Fibroblast of lung (primary cell): ENCODE data around the gene VEGFC.

ENCODE experiments used
- EZH2 ChIP-seq: IDR thresholded peaks from 2 replicates; pipeline ENCODE4 v1.5.1; 2012; ENCODE audit warnings: low read length, control low read depth, mild to moderate bottlenecking; ENCODE audit errors: missing control alignments
- TF ChIP-seq, protein P1 (sequence below), 2 donors: IDR thresholded peaks in 1 of 2; conservative IDR thresholded peaks in 1 of 2; 1 replicate in 1 of 2; 2 replicates in 1 of 2; pipeline ENCODE4 v1.5.1; 2011 to 2012; ENCODE audit warnings: low read length in 2 of 2, control low read depth in 1 of 2, inconsistent platforms in 1 of 2, low read depth in 1 of 2, mild to moderate bottlenecking in 1 of 2

- TF ChIP-seq, protein P1, sequence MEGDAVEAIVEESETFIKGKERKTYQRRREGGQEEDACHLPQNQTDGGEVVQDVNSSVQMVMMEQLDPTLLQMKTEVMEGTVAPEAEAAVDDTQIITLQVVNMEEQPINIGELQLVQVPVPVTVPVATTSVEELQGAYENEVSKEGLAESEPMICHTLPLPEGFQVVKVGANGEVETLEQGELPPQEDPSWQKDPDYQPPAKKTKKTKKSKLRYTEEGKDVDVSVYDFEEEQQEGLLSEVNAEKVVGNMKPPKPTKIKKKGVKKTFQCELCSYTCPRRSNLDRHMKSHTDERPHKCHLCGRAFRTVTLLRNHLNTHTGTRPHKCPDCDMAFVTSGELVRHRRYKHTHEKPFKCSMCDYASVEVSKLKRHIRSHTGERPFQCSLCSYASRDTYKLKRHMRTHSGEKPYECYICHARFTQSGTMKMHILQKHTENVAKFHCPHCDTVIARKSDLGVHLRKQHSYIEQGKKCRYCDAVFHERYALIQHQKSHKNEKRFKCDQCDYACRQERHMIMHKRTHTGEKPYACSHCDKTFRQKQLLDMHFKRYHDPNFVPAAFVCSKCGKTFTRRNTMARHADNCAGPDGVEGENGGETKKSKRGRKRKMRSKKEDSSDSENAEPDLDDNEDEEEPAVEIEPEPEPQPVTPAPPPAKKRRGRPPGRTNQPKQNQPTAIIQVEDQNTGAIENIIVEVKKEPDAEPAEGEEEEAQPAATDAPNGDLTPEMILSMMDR (conservative IDR thresholded peaks at IDR 0.05 in 1 of 2, IDR thresholded peaks at IDR 0.05 in 1 of 2; ENCODE audit: low read depth in 1 of 2, low read length in 2 of 2), result no peak
- no peak for TF ChIP-seq EZH2
These were observed 40.9 kb upstream of the VEGFC start for GRCh38 chr4:176833400-176834175.
